ENCODE results near the gene CHST11. TPM values are rescaled to one million over a fixed set of nuclear protein-coding genes. Genes with fewer than 3 reads are reported as not detected.

CHST11 gene
- total and polyA plus RNA-seq, 10 donors = 5.2 to 65.1 (median 48.4) TPM

DNA sequence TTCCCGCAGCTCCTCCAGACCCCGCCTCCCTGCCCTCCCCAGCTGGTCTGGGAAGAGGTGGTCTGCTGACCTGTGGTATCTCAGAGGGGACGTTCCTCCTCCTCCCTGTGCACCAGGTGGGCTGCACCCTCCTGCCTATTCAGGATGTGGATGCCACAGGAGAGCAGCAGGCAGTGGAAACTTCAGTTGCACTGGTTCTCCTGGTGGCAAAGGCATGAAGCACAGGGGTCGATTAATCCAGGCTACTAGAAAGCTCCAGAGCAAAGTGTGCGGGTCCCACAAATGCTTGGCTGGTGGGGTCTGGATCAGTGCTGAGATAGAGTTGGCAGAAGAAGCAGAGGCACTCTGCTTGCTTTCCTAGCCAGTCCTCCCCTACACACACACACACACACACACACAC is 304.3 kb downstream of the CHST11 start:
- H3K36me3 ChIP-seq = peaks cover 0 to 31% (median 20%) of the 10 kb centered on the region in 6 donors
- H3K27ac ChIP-seq = no peak overlapping the region
- no peaks in the 10 kb centered on the region for H3K27me3 ChIP-seq (replicated peaks in 1 of 7)
- no peak for DNase-seq
- no peaks in the 10 kb centered on the region for H3K9me3 ChIP-seq
- H3K4me1 ChIP-seq = peaks cover 0 to 45% (median 17%) of the 10 kb centered on the region in 6 donors
- intact Hi-C loops (cut with DNase I; ENCODE audit: low total_unique reads) = no loop called here
- H3K4me3 ChIP-seq = no peak overlapping the region
- WGBS, 5 donors = 72 to 84% (median 83%) methylated on average over 5 of the region's 5 CpGs
- TF ChIP-seq POLR2AphosphoS5 (IDR thresholded peaks at IDR 0.05) (no peak), POLR2A (IDR thresholded peaks at IDR 0.05) (no peak)
- TF ChIP-seq, protein P1, sequence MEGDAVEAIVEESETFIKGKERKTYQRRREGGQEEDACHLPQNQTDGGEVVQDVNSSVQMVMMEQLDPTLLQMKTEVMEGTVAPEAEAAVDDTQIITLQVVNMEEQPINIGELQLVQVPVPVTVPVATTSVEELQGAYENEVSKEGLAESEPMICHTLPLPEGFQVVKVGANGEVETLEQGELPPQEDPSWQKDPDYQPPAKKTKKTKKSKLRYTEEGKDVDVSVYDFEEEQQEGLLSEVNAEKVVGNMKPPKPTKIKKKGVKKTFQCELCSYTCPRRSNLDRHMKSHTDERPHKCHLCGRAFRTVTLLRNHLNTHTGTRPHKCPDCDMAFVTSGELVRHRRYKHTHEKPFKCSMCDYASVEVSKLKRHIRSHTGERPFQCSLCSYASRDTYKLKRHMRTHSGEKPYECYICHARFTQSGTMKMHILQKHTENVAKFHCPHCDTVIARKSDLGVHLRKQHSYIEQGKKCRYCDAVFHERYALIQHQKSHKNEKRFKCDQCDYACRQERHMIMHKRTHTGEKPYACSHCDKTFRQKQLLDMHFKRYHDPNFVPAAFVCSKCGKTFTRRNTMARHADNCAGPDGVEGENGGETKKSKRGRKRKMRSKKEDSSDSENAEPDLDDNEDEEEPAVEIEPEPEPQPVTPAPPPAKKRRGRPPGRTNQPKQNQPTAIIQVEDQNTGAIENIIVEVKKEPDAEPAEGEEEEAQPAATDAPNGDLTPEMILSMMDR (IDR thresholded peaks at IDR 0.05 in 8 of 11, conservative IDR thresholded peaks at IDR 0.05 in 3 of 11) = no peak

- Histone ChIP-seq H3K9me3 (no peaks in the 10 kb centered on the region), H3K27ac (no peak overlapping the region), H3K27me3 (replicated peaks in 1 of 7) (no peaks in the 10 kb centered on the region), H3K4me1 (peaks cover 0 to 45% (median 17%) of the 10 kb centered on the region in 6 donors), H3K4me3 (no peak overlapping the region), H3K36me3 (peaks cover 0 to 30% (median 20%) of the 10 kb centered on the region in 6 donors)
- DNase-seq = no peak
- 95 to 98% (median 96%) methylated on average over 3 of the region's 3 CpGs for WGBS, 5 donors
- intact Hi-C loops (cut with DNase I; ENCODE audit: low total_unique reads) = no loop called here
- TF ChIP-seq POLR2AphosphoS5 (IDR thresholded peaks at IDR 0.05) = no peak
- TF ChIP-seq, protein P1 (IDR thresholded peaks at IDR 0.05 in 8 of 11, conservative IDR thresholded peaks at IDR 0.05 in 3 of 11) = no peak
- TF ChIP-seq POLR2A (IDR thresholded peaks at IDR 0.05) = no peak
Observed at GRCh38 chr12:104761611-104762010, 304.9 kb downstream of the CHST11 start.

- 71 to 83% (median 80%) methylated on average over 6 of the region's 6 CpGs for WGBS, 5 donors
- H3K27ac ChIP-seq = peak overlapping the region in 3 of 8 donors; percentile 32 to 78 (median 51)
- no peak for DNase-seq
- intact Hi-C loops (cut with DNase I; ENCODE audit: low total_unique reads) = no loop called here
- no peak overlapping the region for H3K4me3 ChIP-seq
- peaks cover 0 to 45% (median 17%) of the 10 kb centered on the region in 6 donors for H3K4me1 ChIP-seq
- no peak for TF ChIP-seq POLR2A (IDR thresholded peaks at IDR 0.05)
- peak in 1 of 3 donors; percentile 53 for TF ChIP-seq POLR2AphosphoS5 (IDR thresholded peaks at IDR 0.05)
- no peaks in the 10 kb centered on the region for H3K27me3 ChIP-seq (replicated peaks in 1 of 7)
- no peaks in the 10 kb centered on the region for H3K9me3 ChIP-seq
- H3K36me3 ChIP-seq = peaks cover 0 to 13% (median 5%) of the 10 kb centered on the region in 6 donors
Observed at GRCh38 chr12:104763168-104763805, 306.5 kb downstream of the CHST11 start.

- Histone ChIP-seq H3K9me3 (no peaks in the 10 kb centered on the region), H3K4me3 (peak overlapping the region in 1 of 8 donors; percentile 12), H3K27me3 (replicated peaks in 1 of 7) (no peaks in the 10 kb centered on the region), H3K27ac (peak overlapping the region in 4 of 8 donors; percentile 14 to 78 (median 61)), H3K36me3 (peaks cover 0 to 2% (median 0%) of the 10 kb centered on the region in 6 donors), H3K4me1 (peaks cover 0 to 45% (median 17%) of the 10 kb centered on the region in 6 donors)
- WGBS, 5 donors = 35 to 47% (median 43%) methylated on average over 8 of the region's 8 CpGs
- intact Hi-C loops (cut with DNase I; ENCODE audit: low total_unique reads) = no loop called here
- DNase-seq = no peak
- no peak for TF ChIP-seq POLR2AphosphoS5 (IDR thresholded peaks at IDR 0.05)
- TF ChIP-seq, protein P1 (IDR thresholded peaks at IDR 0.05 in 8 of 11, conservative IDR thresholded peaks at IDR 0.05 in 3 of 11) = no peak
- TF ChIP-seq POLR2A (IDR thresholded peaks at IDR 0.05) = no peak
Observed at GRCh38 chr12:104764225-104765091, 307.7 kb downstream of the CHST11 start.

All from spleen (tissue), 11 donors.